Activated CD4-positive, alpha-beta memory T cell treated with anti-CD3 and anti-CD28 coated beads for 36 hours (primary cell): ENCODE measurements around the gene CAPRIN2. TPM values are rescaled to one million over a fixed set of nuclear protein-coding genes. Genes with fewer than 3 reads are reported as not detected.

Source experiments
- CTCF ChIA-PET: fragments of 350-600 bp; sonication (Branson Sonifier 250); formaldehyde crosslinking; loops from one replicate; lab custom pipeline; 2021; ENCODE audit warnings: antibody characterized with exemption, inconsistent platforms; lab: Charles Lee
- POLR2A ChIA-PET: fragments of 350-600 bp; sonication (Branson Sonifier 250); formaldehyde crosslinking; loops from one replicate; lab custom pipeline; 2021; ENCODE audit warnings: antibody characterized with exemption; lab: Charles Lee
- DNase-seq: peaks from one replicate; pipeline ENCODE4 v3.0.0-alpha.2; 2020
- H3K27ac Mint-ChIP-seq: one replicate; pipeline ENCODE4 v1.8.0; 2021; ENCODE audit warnings: mixed read lengths
- H3K27me3 Mint-ChIP-seq: one replicate; pipeline ENCODE4 v1.8.0; 2021; ENCODE audit warnings: mixed read lengths
- H3K36me3 Mint-ChIP-seq: one replicate; pipeline ENCODE4 v1.8.0; 2021; ENCODE audit warnings: mixed read lengths
- H3K4me1 Mint-ChIP-seq: one replicate; pipeline ENCODE4 v1.8.0; 2021; ENCODE audit warnings: low read depth, mixed read lengths
- H3K4me3 Mint-ChIP-seq: one replicate; pipeline ENCODE4 v1.8.0; 2021; ENCODE audit warnings: mild to moderate bottlenecking, mixed read lengths
- H3K9me3 Mint-ChIP-seq: one replicate; pipeline ENCODE4 v1.8.0; 2021; ENCODE audit warnings: mixed read lengths
- intact Hi-C: fragments of 100-400 bp; cut with micrococcal nuclease; formaldehyde crosslinking; loops from one replicate; pipeline ENCODE4 v1.15.1; 2023
- total RNA-seq, 2 experiments: library from RNA; stranded (reverse); gene quantifications; one replicate each; pipeline ENCODE4 v1.2.3, GENCODE V29; 2021

Gene CAPRIN2
- total RNA-seq, 2 experiments from 2014 or later, result 10.0 to 11.5 TPM

DNA sequence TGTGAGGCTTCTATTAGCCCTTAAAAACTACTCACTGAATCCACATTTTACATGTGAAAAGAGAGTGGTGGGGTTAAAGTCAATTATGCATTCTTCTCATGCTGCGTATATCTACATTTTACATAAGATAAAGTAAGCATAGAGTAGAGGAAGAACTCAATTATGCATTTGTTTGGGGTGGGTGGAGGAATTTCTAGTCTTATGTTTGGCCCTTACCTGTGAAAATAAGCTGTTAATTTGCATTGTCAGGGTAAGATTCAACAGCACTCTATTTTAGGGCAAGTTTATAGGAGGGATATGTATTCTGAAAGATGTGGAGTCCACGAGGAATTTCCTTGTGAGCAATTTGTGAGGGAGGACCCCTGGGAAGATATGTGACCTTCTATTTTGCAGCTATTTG, 30.9 kb upstream of the CAPRIN2 start:
- CTCF ChIA-PET, result interaction anchor here (1.3 to 1.5 kb wide), 2 partner anchors 10 to 20 kb away, joined by 3 to 5 read pairs; no protein-coding TSS in a partner anchor
- POLR2A ChIA-PET, result no interaction called here
- no peaks in the 10 kb centered on the region for H3K36me3 Mint-ChIP-seq

DNA sequence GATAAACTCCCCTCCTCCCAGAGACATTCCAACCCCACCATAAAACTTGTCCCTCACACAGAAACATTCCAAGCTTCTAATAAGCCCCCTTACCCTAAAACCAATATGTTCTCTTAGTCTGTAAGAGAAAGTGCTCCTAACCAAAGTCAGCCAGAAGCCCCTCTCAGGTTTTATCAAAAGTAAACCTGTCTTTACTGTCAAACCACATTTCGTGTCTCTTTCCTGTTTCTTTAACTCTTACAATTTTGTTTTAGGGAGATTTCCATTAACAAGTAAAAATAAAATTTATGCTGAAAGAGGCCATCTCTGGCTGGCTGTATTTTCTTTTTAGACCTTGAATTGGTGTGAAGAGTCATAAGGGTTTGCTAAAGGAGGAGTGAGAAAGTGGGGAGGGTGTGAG, 29.8 kb upstream of the CAPRIN2 start:
- CTCF ChIA-PET, result interaction anchor here (1.5 kb wide), 1 partner anchor 11 kb away, joined by 5 read pairs; no protein-coding TSS in a partner anchor
- no peak for DNase-seq
- intact Hi-C loops, result no loop called here
- POLR2A ChIA-PET, result no interaction called here
- Mint-ChIP-seq H3K36me3 (no peaks in the 10 kb centered on the region), H3K4me3 (no peak overlapping the region), H3K27ac (no peak overlapping the region), H3K27me3 (peaks cover 13% of the 10 kb centered on the region), H3K9me3 (no peaks in the 10 kb centered on the region), H3K4me1 (no peaks in the 10 kb centered on the region)

More for the DNA sequence above, 30.9 kb upstream of the CAPRIN2 start:
- H3K4me1 Mint-ChIP-seq, result no peaks in the 10 kb centered on the region
- no peak overlapping the region for H3K4me3 Mint-ChIP-seq
- DNase-seq, result no peak
- H3K9me3 Mint-ChIP-seq, result no peaks in the 10 kb centered on the region
- no peak overlapping the region for H3K27ac Mint-ChIP-seq
- intact Hi-C loops, result no loop called here
- peaks cover 13% of the 10 kb centered on the region for H3K27me3 Mint-ChIP-seq

DNA sequence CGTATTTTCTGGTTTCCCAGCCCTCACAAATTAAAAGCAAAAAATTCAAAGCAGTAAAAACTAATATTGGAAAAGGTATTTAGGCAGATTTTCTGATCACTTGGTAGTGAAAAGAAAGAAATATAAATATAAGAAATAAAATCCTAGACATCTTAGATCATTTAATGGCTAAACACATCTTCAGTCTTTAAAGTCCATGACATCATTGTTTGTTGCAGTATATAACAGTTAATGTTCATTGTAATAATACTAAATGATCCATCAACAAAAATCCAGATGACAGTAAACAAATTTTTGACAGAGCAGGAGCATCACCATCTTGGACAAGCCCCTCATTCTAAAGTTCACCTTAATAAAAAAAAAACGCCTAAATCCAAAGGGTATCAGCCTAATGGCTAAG, 29.2 kb upstream of the CAPRIN2 start:
- Mint-ChIP-seq H3K36me3 (no peaks in the 10 kb centered on the region), H3K9me3 (no peaks in the 10 kb centered on the region), H3K4me3 (no peak overlapping the region), H3K27me3 (peaks cover 13% of the 10 kb centered on the region), H3K27ac (no peak overlapping the region), H3K4me1 (no peaks in the 10 kb centered on the region)
- intact Hi-C loops, result no loop called here
- ChIA-PET CTCF (interaction anchor here (1.5 kb wide), 1 partner anchor 12 kb away, joined by 5 read pairs; no protein-coding TSS in a partner anchor), POLR2A (no interaction called here)
- no peak for DNase-seq

DNA sequence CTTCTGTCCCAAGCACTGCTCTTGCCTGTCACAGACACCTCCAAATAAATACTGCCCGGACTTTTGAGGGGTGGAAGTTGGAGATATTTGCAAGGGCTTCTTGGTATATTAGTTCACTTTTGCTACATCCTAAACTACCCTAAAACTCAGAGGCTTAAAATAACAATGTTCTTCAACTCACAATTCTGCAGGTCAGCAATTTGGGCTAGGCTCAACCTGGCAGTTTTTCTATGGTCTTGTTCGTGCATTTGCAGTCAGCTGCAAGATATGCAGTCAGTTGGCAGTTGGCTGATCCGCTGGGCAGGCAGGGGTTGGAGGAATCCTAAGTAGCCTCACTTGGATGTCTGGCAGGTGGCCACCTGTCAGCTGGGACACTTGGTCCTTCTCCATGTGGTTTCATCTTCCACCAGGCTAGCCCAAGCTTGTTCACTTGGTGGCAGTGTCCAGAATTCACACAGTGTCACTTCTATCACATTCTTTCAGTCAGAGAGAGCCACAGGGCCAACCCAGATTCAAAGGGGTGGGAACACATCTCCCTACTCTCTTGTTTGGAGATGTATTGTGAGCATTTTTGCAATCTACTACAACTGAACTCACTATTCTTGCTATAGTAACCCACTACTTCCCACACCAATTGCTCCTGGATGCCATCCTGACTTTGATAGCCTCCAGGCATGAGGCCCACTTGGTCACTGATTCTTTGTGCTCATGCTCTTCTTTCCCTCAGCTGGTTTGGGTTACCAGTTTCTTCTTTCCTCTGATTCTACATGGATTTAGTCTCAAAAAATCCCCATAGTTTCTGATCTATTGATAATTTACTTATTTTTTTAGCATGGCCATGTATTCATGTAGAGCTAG, 27.8 kb upstream of the CAPRIN2 start:
- Mint-ChIP-seq H3K9me3 (no peaks in the 10 kb centered on the region), H3K4me3 (no peak overlapping the region), H3K36me3 (no peaks in the 10 kb centered on the region), H3K4me1 (no peaks in the 10 kb centered on the region), H3K27me3 (peaks cover 16% of the 10 kb centered on the region), H3K27ac (no peak overlapping the region)
- ChIA-PET POLR2A (no interaction called here), CTCF (no interaction called here)
- DNase-seq, result no peak
- intact Hi-C loops, result no loop called here

DNA sequence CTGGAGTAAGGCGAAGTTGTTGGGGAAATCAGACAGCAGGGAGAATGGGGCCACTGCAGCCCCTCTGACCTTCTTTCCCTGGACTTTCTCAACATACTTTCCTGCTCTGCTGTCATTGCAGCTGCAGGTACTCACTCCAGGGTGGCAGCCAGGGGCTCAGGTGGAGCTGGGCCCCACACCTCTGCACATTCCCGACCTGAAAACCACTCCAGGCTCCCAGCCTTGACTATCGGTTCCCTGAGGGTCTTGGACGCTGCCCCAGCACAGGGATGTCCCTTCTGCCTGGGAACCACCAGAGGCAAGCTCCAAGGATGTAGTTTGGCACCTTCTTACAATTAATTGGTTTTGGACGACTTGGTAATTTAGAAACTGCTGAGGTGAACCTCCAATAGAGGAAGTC, 24.8 kb upstream of the CAPRIN2 start:
- Mint-ChIP-seq H3K27me3 (peaks cover 8% of the 10 kb centered on the region), H3K36me3 (no peaks in the 10 kb centered on the region), H3K4me3 (no peak overlapping the region), H3K9me3 (peaks cover 7% of the 10 kb centered on the region), H3K27ac (no peak overlapping the region), H3K4me1 (no peaks in the 10 kb centered on the region)
- ChIA-PET CTCF (no interaction called here), POLR2A (no interaction called here)
- intact Hi-C loops, result no loop called here
- no peak for DNase-seq

DNA sequence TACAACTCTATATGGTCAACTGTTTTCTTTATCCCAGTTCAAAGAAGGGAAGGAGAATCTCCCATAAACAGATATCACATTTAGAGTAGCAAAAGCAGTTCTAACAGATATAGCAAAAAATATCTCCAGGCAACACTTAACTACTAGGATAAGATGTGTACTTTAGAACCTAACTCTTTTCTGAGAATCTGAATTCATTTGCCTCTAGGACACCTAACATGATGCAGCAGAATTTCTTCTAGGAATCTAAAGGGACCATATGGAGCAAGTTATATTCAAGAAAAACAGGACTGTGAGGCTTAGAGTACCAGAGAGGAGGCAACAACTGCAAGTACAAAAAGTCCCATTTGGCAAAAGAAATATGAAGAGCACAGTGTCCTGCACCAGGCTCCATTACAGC, 24.4 kb upstream of the CAPRIN2 start:
- ChIA-PET POLR2A (no interaction called here), CTCF (no interaction called here)
- no peak for DNase-seq
- Mint-ChIP-seq H3K27me3 (peaks cover 5% of the 10 kb centered on the region), H3K36me3 (no peaks in the 10 kb centered on the region), H3K4me3 (no peak overlapping the region), H3K9me3 (peaks cover 9% of the 10 kb centered on the region), H3K4me1 (no peaks in the 10 kb centered on the region), H3K27ac (no peak overlapping the region)
- intact Hi-C loops, result no loop called here

DNA sequence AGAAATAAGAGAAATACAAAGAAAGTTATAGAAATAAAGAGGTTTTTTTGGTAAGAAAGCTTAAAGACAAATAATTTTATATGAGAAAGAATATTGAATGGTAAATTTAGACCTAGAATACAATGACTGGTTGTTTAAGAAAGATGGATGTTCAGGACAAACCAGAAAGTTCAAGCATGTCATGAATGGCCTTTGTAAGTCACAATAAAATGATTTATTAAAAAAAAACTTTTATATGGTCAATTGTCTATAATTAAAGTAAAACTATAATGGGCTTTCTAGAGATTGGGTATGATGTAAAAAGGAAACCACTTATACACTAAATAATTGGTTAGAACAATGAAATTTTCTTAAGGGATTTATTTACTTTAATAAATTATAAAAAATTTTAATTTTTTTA, 19.8 kb upstream of the CAPRIN2 start:
- peaks cover 10% of the 10 kb centered on the region for H3K9me3 Mint-ChIP-seq
- ChIA-PET CTCF (interaction anchor here (0.6 to 1.9 kb wide), 2 partner anchors 22 to 33 kb away, joined by 3 to 5 read pairs; no protein-coding TSS in a partner anchor), POLR2A (no interaction called here)
- H3K27ac Mint-ChIP-seq, result no peak overlapping the region
- peaks cover 6% of the 10 kb centered on the region for H3K27me3 Mint-ChIP-seq
- no peaks in the 10 kb centered on the region for H3K36me3 Mint-ChIP-seq
- no peaks in the 10 kb centered on the region for H3K4me1 Mint-ChIP-seq
- DNase-seq, result no peak
- H3K4me3 Mint-ChIP-seq, result no peak overlapping the region
- intact Hi-C loops, result no loop called here

DNA sequence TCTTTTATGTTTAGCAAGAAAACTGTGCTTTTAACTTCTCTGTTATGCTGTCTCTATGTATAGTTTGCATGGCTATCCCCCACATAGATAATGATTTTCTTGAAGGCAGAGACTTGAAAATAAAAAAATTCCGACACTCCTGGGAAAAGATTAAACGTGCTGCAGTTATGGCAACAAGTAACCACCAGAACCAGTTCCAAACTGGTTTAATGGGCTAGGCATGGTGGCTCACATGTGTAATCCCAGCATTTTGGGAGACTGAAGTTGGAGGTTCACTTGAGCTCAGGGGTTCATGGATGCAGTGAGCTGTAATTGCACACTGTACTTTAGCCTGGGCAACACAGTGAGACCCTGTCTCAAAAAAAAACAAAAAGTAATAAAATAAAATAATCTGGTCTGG, 15.1 kb upstream of the CAPRIN2 start:
- intact Hi-C loops, result no loop called here
- CTCF ChIA-PET, result no interaction called here

DNA sequence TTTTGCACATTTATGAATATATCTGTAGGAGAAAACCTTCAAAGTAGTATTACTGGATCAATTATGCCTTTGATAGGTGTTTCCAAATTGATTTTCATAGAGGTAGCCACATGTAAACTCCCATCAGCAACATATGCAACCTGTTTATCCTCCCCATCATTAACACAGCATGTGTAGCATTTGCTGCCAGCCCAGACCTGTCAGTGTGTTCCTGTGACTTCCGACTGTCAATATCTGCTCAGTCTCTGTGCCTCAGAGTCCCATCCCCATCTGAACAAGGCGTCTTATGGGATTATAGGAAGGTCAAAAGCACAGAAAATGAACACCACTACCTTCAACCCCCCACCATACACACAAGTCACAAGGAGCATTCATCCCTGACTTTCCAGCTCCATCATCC, 9.5 kb upstream of the CAPRIN2 start:
- H3K4me1 Mint-ChIP-seq, result no peaks in the 10 kb centered on the region
- no peak overlapping the region for H3K27ac Mint-ChIP-seq
- CTCF ChIA-PET, result interaction anchor here (0.7 kb wide), 1 partner anchor 460 kb away, joined by 3 read pairs; no protein-coding TSS in a partner anchor
- no peaks in the 10 kb centered on the region for H3K9me3 Mint-ChIP-seq
- no peaks in the 10 kb centered on the region for H3K36me3 Mint-ChIP-seq
- POLR2A ChIA-PET, result no interaction called here
- no peak for DNase-seq
- H3K4me3 Mint-ChIP-seq, result no peak overlapping the region
- no peaks in the 10 kb centered on the region for H3K27me3 Mint-ChIP-seq
- intact Hi-C loops, result no loop called here

More for the DNA sequence above, 15.1 kb upstream of the CAPRIN2 start:
- no peak for DNase-seq
- POLR2A ChIA-PET, result no interaction called here
- Mint-ChIP-seq H3K27me3 (peaks cover 2% of the 10 kb centered on the region), H3K27ac (no peak overlapping the region), H3K4me1 (no peaks in the 10 kb centered on the region), H3K4me3 (no peak overlapping the region), H3K36me3 (no peaks in the 10 kb centered on the region), H3K9me3 (peaks cover 3% of the 10 kb centered on the region)

DNA sequence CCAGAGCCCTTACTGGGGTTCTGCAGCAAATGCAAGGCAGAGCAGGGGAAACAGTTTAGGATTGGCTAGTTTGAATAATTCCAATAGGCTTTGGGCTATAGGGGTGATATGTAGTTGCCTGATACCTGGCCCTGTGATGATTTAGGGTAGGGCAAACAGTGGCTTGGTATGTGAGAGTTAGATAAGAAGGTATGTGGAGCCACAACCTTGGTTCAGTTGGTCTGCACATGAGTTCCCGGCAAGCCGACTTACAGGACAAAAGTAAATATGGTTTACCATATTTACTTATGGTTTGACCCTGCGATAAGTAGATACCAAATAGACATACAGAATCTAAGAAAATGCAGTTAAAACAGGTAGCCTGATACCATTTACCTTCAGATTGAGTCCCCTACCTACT, 8.3 kb upstream of the CAPRIN2 start:
- Mint-ChIP-seq H3K27me3 (no peaks in the 10 kb centered on the region), H3K4me3 (no peak overlapping the region), H3K9me3 (no peaks in the 10 kb centered on the region), H3K27ac (no peak overlapping the region), H3K36me3 (no peaks in the 10 kb centered on the region), H3K4me1 (no peaks in the 10 kb centered on the region)
- ChIA-PET POLR2A (no interaction called here), CTCF (no interaction called here)
- intact Hi-C loops, result no loop called here
- DNase-seq, result no peak

DNA sequence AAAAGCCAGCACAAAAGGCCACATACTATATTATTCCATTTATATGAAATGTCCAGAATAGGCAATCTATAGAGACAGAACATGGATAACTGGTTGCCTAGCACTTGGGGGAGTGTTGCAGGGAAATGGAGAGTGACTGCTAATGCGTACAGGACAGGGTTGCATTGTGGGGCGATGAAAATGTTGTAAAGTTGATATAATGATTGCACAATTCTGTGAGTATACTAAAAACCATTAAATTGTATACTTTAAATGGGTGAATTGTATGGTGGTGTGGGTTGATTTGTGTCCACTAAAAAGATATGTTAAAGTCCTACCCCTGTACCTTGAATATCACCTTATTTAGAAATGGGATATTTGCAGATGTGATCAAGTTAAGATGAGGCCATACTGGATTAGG, 7.0 kb upstream of the CAPRIN2 start:
- Mint-ChIP-seq H3K36me3 (no peaks in the 10 kb centered on the region), H3K27me3 (no peaks in the 10 kb centered on the region), H3K27ac (no peak overlapping the region), H3K4me1 (peaks cover 7% of the 10 kb centered on the region), H3K4me3 (no peak overlapping the region), H3K9me3 (no peaks in the 10 kb centered on the region)
- CTCF ChIA-PET, result no interaction called here
- DNase-seq, result no peak
- intact Hi-C loops, result no loop called here
- POLR2A ChIA-PET, result no interaction called here

DNA sequence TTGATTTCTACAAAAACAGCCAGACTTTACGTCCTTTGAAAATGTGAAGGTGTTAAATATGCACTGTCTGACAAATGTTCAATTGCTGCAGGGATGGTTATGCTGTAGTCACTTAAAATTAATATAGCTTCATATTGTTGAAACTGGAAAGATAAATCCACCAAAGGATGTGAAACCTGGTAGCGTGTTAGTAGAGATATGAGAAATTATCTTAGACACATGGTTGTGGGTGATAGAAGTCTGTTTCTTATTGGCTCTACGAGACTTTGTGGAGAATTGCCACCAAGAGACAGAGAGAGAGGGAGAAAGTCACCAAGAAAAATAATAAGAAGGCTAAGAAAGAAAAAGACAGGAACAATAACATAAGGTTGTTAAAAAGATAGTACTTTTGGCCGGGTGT, 2.6 kb upstream of the CAPRIN2 start:
- intact Hi-C loops, result loop anchor here (5.0 kb wide), 2 partner anchors 85 to 1365 kb away; no protein-coding TSS in a partner anchor
- no peak overlapping the region for H3K27ac Mint-ChIP-seq
- peaks cover 2% of the 10 kb centered on the region for H3K36me3 Mint-ChIP-seq
- no peaks in the 10 kb centered on the region for H3K27me3 Mint-ChIP-seq
- no peaks in the 10 kb centered on the region for H3K9me3 Mint-ChIP-seq
- CTCF ChIA-PET, result interaction anchor here (0.7 kb wide), 1 partner anchor 90 kb away, joined by 3 read pairs; no protein-coding TSS in a partner anchor
- no peak overlapping the region for H3K4me3 Mint-ChIP-seq
- POLR2A ChIA-PET, result no interaction called here
- peaks cover 28% of the 10 kb centered on the region for H3K4me1 Mint-ChIP-seq
- no peak for DNase-seq
